Activated B cell treated with CpG ODN at 0.5 μM for 24 hours (primary cell): ENCODE data around the gene GFRA1. TPM values are rescaled to one million over a fixed set of nuclear protein-coding genes. Genes with fewer than 3 reads are reported as not detected.

Experiments
- ATAC-seq: fragments of 200-7000 bp; cut with Tn5 transposase; one replicate; pipeline ENCODE4 v1.10.0; 2021; ENCODE audit warnings: low read depth, mild to moderate bottlenecking, moderate library complexity
- CTCF ChIA-PET: fragments of 350-600 bp; sonication (Branson Sonifier 250); formaldehyde crosslinking; loops from one replicate; lab custom pipeline; 2021; ENCODE audit warnings: antibody characterized with exemption; lab: Charles Lee
- POLR2A ChIA-PET: fragments of 350-600 bp; sonication (Branson Sonifier 250); formaldehyde crosslinking; loops from one replicate; lab custom pipeline; 2021; ENCODE audit warnings: antibody characterized with exemption; lab: Charles Lee
- DNase-seq: peaks from one replicate; pipeline ENCODE4 v3.0.0; 2022
- H3K27ac Mint-ChIP-seq: one replicate; pipeline ENCODE4 v1.8.0; 2020; ENCODE audit warnings: mixed read lengths
- H3K27me3 Mint-ChIP-seq: one replicate; pipeline ENCODE4 v1.8.0; 2021; ENCODE audit warnings: mixed read lengths
- H3K36me3 Mint-ChIP-seq: one replicate; pipeline ENCODE4 v1.8.0; 2021; ENCODE audit warnings: low read depth, mixed read lengths
- H3K4me1 Mint-ChIP-seq: one replicate; pipeline ENCODE4 v1.8.0; 2021; ENCODE audit warnings: mixed read lengths
- H3K4me3 Mint-ChIP-seq: one replicate; pipeline ENCODE4 v1.8.0; 2020; ENCODE audit warnings: mild to moderate bottlenecking, mixed read lengths
- H3K9me3 Mint-ChIP-seq: one replicate; pipeline ENCODE4 v1.8.0; 2020; ENCODE audit warnings: mixed read lengths
- intact Hi-C: fragments of 100-400 bp; cut with micrococcal nuclease; formaldehyde crosslinking; loops from one replicate; pipeline ENCODE4 v1.15.1; 2024
- total RNA-seq: library from RNA; stranded (reverse); gene quantifications from 2 replicates; pipeline ENCODE4 v1.2.3, GENCODE V29; 2022
- TF ChIP-seq, protein P1 (sequence below): fragments of 200-600 bp; IDR thresholded peaks from one replicate; pipeline ENCODE4 v1.8.0; 2022; ENCODE audit warnings: antibody characterized with exemption, mild to moderate bottlenecking

The GFRA1 gene
- total RNA-seq, 1 donor from 2014 or later = not detected

DNA sequence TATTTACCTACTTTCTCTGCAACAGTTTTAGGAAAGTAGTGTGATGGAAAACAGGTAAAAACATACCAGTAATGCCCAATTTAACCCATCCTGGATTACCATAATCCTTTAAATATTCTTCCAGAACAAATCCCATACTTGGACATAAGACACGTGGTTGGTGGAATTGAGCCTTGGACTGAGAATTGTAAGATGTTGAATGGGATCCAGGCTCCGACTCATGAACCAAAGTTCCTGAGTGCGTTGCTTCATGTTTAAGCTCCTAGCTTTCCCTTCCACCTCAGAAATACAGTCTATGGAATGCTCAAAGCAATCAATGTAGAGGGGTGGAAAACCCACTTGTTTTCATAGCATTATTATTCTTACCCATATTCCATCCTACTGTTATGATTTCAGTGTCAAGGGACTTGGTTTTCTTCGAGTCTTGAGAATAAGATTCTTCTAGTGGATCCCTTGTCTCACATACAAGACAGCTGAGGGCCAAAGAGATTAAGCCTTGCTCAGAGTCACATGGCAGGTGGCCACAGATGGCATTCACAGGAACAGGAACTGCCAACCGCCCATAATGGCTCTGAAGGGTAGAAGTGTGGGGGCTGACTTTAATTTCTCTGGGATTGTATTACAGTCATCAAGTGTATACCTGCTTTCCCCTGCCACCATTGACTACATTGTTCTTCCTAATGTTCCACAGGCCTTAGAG, 171.2 kb downstream of the GFRA1 start:
- TF ChIP-seq, protein P1, sequence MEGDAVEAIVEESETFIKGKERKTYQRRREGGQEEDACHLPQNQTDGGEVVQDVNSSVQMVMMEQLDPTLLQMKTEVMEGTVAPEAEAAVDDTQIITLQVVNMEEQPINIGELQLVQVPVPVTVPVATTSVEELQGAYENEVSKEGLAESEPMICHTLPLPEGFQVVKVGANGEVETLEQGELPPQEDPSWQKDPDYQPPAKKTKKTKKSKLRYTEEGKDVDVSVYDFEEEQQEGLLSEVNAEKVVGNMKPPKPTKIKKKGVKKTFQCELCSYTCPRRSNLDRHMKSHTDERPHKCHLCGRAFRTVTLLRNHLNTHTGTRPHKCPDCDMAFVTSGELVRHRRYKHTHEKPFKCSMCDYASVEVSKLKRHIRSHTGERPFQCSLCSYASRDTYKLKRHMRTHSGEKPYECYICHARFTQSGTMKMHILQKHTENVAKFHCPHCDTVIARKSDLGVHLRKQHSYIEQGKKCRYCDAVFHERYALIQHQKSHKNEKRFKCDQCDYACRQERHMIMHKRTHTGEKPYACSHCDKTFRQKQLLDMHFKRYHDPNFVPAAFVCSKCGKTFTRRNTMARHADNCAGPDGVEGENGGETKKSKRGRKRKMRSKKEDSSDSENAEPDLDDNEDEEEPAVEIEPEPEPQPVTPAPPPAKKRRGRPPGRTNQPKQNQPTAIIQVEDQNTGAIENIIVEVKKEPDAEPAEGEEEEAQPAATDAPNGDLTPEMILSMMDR = no peak
- intact Hi-C loops = no loop called here
- H3K4me1 Mint-ChIP-seq = no peaks in the 10 kb centered on the region
- ChIA-PET CTCF (interaction anchor here (0.7 kb wide), 1 partner anchor 1888 kb away, joined by 3 read pairs; no protein-coding TSS in a partner anchor), POLR2A (no interaction called here)
- DNase-seq (no peak), ATAC-seq (no peak)
- H3K27ac Mint-ChIP-seq = no peak overlapping the region
- peaks cover 4% of the 10 kb centered on the region for H3K9me3 Mint-ChIP-seq
- H3K4me3 Mint-ChIP-seq = no peak overlapping the region
- H3K27me3 Mint-ChIP-seq = no peaks in the 10 kb centered on the region
- no peaks in the 10 kb centered on the region for H3K36me3 Mint-ChIP-seq

DNA sequence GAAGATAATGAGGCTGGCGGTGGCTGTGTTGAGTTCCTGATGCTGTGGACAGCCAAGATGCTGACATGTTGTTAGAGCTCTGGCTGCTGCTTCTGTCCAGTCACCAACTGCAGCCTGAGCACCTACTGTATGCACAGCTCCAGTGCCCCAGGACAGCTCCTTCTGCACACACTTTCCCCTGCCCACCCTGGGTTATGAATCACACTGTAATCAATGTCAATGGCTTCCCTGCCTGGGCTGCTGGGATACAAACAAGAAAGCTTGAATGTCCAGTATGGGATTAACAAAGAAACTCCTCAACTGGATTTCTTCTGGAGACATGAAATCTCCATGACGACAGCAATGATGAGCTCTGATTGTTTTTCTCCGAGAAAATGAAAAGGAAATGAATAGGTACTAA, 172.0 kb downstream of the GFRA1 start:
- DNase-seq (no peak), ATAC-seq (no peak)
- H3K36me3 Mint-ChIP-seq = no peaks in the 10 kb centered on the region
- no peaks in the 10 kb centered on the region for H3K4me1 Mint-ChIP-seq
- H3K4me3 Mint-ChIP-seq = no peak overlapping the region
- no peaks in the 10 kb centered on the region for H3K27me3 Mint-ChIP-seq
- CTCF ChIA-PET = no interaction called here
- no peak overlapping the region for H3K27ac Mint-ChIP-seq
- TF ChIP-seq, protein P1 = no peak
- peaks cover 4% of the 10 kb centered on the region for H3K9me3 Mint-ChIP-seq
- POLR2A ChIA-PET = no interaction called here
- intact Hi-C loops = no loop called here

DNA sequence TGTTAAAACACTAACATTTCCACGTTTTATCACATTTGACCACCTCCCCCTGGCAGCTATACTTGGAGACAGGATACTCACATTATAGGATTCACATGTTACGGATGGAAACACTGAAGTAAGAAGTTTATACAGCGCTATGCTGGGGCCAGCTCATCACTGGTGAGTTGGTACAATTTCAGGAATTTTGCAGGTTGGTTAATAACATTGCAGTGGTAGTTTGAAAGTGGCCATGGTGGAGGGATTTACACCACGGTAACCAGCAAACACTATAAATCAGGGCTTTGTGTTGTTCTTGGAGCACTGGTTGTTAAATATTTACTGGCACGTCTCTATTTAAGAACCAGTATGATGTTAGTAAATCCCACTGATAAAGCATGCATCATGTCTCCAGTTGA, 174.0 kb downstream of the GFRA1 start:
- intact Hi-C loops = no loop called here
- DNase-seq = no peak
- Mint-ChIP-seq H3K27ac (no peak overlapping the region), H3K36me3 (no peaks in the 10 kb centered on the region), H3K4me1 (no peaks in the 10 kb centered on the region), H3K9me3 (peaks cover 4% of the 10 kb centered on the region), H3K27me3 (no peaks in the 10 kb centered on the region), H3K4me3 (no peak overlapping the region)
- ATAC-seq = no peak
- TF ChIP-seq, protein P1 = no peak
- CTCF ChIA-PET = no interaction called here
- POLR2A ChIA-PET = no interaction called here

DNA sequence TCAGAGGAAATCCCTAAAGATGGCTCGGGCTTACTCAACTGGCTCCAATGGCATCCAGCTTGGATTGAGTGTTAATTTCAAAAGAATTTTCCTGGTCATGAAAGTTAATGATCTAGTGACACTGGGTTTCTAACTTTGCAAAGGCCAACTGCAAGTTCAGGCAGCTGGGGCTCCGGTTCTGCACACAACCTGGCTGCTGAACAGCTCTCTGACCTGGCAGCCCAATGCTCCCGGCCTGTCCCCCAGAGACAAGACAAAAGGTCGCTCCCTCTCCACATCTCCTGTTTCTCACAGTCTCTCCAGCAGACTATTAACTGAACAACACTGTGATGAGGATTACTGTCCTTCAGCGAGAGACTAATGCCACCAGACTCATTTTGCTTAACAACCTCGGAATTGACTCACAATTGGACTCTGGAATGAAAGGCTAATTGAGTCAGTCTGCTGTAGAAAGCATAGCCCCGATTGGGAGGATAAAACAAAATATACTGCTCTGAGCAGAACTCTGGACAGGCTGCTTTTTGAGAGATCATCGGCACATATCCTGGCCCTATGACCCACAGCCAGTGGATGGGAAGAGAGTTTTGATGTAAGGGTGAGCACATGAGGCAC, 174.5 kb downstream of the GFRA1 start:
- no peak overlapping the region for H3K27ac Mint-ChIP-seq
- H3K9me3 Mint-ChIP-seq = peaks cover 4% of the 10 kb centered on the region
- DNase-seq (no peak), ATAC-seq (no peak)
- ChIA-PET POLR2A (no interaction called here), CTCF (no interaction called here)
- TF ChIP-seq, protein P1 = no peak
- H3K36me3 Mint-ChIP-seq = no peaks in the 10 kb centered on the region
- intact Hi-C loops = no loop called here
- no peaks in the 10 kb centered on the region for H3K4me1 Mint-ChIP-seq
- H3K27me3 Mint-ChIP-seq = no peaks in the 10 kb centered on the region
- H3K4me3 Mint-ChIP-seq = no peak overlapping the region

DNA sequence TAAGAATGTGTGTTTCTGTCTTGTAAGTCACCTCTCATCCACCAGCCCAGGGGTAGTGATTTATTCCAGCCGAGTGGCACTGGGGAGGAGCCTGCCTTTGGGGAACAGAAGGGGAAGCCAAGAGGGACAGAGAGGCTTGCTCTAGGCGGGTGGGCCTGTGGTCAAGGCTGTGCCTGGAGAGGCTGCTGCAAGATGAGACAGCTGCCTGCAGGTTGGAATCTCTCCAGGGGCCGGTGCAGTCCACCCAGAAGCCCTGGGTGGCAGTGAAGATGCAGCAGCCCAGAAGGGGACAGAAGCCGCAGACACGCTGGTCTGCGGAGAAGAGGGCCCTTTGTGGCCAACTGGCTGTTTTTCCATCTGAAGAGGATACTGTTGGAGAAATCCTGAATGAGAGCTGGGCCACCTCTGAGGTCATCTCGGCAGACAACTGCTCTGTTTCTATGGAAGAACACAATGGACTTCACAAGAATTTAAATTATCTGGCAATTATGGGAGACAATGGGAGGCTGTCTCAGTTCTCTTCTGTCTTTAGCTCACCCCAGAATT, 175.7 kb downstream of the GFRA1 start:
- H3K27me3 Mint-ChIP-seq = no peaks in the 10 kb centered on the region
- H3K4me1 Mint-ChIP-seq = no peaks in the 10 kb centered on the region
- H3K27ac Mint-ChIP-seq = no peak overlapping the region
- no peak overlapping the region for H3K4me3 Mint-ChIP-seq
- ChIA-PET CTCF (no interaction called here), POLR2A (no interaction called here)
- intact Hi-C loops = no loop called here
- TF ChIP-seq, protein P1 = no peak
- ATAC-seq = no peak
- no peak for DNase-seq
- no peaks in the 10 kb centered on the region for H3K36me3 Mint-ChIP-seq
- H3K9me3 Mint-ChIP-seq = peaks cover 3% of the 10 kb centered on the region
